Right ventricle myocardium inferior (tissue), 1 donor: ENCODE measurements around the gene PARD3. TPM values are rescaled to one million over a fixed set of nuclear protein-coding genes. Genes with fewer than 3 reads are reported as not detected.
"Not testable (repeated sequence)": the region's sequence is repeated elsewhere in the genome, so short reads cannot be mapped to it uniquely, and the experiment has no call there.

Source experiments
- ATAC-seq: fragments of 200-7000 bp; cut with Tn5 transposase; one replicate; pipeline ENCODE4 v1.9.1; 2020; ENCODE audit warnings: mild to moderate bottlenecking, moderate library complexity
- DNase-seq: peaks from one replicate; pipeline ENCODE4 v3.0.0; 2021; ENCODE audit errors: missing footprints
- intact Hi-C: fragments of 100-400 bp; cut with DNase I; formaldehyde crosslinking; loops from one replicate; pipeline ENCODE4 v1.11.0; 2022
- total RNA-seq: library from RNA; stranded (reverse); fragmentation: NEBNext Ultra II Directional; extraction: Animal tissue kit (Norgen Biotek cat#: 25700); gene quantifications from one replicate; pipeline ENCODE4 v1.2.1, GENCODE V29; 2021
- donor health status: DM: no; HTN: yes; CAD: no; lungs with severe emphysema.

The PARD3 gene
- total RNA-seq, 1 donor from 2014 or later: 34.6 TPM

DNA sequence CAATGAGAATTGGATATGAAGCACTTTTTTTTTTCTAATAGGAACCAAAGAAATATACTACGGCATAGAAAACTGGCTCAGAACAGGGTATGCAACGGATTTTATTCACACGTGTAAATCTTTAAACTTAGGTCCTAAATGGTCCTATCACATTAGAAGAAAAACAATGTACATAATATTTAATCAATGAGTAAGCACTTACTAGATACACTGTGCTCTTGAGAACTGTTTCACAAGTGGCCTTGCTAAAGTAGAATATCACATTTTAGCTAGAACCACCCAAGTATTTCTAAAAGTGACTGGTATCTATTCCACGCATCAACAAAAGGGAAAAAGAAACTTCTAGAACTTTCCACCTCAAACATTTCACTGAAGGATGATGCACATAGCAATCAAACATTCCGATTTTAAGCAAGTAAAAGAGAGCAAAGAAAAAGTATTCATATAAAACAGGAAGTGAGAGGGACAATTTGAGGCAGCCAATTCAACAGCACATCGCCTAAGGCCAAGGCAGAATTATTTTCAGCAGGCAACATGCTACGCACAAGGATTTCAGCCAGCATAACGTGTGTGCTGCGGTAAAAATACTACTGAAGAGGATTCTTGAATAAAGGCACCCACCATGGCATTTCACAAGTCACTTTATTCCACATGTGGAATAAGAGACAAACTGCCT is 55.8 kb downstream of the PARD3 start:
- ATAC-seq (peak; percentile 49), DNase-seq (no peak)
- intact Hi-C loops: no loop called here

DNA sequence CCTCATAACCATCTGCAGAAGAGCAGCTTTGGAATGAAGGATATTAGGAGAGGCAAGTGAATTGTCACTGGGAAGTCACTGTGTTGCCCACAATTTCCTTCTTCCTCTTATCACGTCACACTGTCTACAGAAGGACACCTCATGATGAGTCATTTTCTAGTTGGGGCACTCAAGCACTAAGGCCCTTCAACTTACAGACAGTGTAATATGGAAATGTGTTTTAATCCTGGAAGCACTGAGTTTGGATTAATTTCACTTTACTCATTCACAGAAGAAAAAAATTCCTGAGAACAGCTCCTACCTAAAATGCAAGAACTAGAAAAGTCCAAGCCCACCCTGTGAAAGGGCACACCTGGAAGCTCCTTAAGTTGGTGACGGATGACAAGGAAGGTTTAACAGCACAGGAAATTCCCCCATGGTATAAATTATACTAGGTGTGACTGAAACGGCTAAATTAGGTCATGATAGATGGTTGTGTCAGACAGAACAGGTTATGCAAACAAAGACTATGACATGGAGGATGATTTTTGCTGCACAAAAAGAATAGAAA is 56.6 kb downstream of the PARD3 start:
- DNase-seq (no peak), ATAC-seq (no peak)
- intact Hi-C loops: no loop called here

DNA sequence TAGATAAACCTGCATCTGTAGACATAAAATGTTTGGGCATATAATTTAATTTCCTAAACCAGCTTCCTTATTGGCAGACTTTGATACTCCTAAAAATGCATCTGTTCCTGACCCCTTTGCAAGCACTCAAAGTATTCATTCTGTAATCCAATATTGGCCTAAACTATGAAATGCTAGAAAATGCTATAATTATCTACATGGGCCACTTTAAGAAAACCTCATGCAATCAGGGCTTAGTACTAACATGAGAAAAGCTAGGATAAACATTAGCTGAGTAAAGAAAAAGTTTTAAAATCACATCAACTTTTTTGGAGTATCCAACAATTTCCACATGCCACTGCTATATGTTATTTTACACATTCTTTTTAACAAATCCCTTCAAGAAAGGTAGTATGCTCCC is 57.2 kb downstream of the PARD3 start:
- intact Hi-C loops: no loop called here
- ATAC-seq (no peak), DNase-seq (no peak)

DNA sequence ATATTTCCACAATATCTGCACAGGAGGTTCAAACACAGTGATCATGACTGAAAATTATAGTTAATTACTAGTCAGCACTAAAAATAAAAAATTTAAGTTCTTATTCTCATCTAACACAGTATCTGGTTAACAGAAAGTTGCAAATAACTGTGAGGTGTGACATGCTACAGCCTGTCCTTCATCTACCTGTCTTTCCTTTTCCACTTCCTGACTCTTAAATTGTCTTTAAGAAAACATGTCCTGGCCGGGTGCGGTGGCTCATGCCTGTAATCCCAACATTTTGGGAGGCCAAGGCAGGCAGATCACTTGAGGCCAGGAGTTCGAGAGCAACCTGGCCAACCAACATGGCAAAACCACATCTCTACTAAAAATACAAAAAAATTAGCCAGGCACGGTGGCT is 57.9 kb downstream of the PARD3 start:
- not testable (repeated sequence) for DNase-seq, ATAC-seq

DNA sequence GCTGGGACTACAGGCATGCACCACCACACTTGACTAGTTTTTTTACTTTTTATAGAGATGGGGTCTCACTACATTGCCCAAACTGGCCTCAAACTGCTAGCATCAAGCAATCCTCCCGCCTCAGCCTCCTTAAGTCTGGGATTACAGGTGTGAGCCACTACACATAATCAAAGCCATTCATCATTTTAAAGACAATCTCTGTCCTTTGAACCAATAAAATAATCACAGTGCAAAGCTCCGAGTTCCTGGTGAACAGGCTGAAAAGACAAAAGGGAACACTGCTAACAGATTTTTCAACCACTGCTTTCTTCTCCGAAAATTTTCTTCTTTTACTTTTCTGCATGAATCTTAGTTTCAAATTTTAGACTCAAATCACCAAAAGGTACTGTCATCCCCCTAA is 58.5 kb downstream of the PARD3 start:
- intact Hi-C loops: no loop called here

More for the DNA sequence above, 57.9 kb downstream of the PARD3 start:
- intact Hi-C loops: not testable (repeated sequence)

DNA sequence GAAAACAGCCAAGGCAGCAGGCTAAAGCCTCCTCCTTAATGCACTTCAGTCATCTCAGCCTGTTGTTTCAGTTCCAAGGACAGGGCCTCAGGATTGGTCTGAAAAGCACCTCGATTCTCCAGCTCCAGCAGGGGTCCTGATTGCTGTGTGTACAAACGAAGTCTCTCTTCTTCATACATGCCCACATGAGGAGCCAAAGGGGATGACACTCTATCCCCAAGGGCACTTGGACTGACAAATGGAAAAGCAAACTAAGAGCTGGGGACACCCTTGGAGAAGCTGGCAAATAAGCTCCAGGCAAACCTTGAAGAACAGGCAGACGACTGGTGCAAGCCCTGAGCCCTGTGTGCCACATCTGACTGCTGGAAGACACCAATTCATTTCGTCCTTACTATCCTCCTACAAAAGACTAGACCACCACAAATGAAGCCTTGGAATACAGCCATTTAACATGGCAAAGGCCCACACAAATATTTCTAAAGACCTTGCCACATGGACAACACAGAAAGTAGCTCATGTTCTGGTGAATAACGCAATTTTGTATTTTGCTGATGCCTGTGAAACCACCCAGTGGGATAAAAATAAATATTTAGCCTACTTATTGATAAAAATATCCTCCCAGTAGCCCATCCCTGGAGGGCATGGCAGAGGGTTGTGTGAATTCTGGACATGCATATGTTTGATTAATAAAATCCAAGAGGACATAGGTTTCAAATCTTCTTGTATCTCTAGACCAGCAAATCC is 61.9 kb downstream of the PARD3 start:
- ATAC-seq (no peak), DNase-seq (no peak)
- intact Hi-C loops: no loop called here

More for the DNA sequence above, 58.5 kb downstream of the PARD3 start:
- DNase-seq: no peak
- no peak for ATAC-seq

DNA sequence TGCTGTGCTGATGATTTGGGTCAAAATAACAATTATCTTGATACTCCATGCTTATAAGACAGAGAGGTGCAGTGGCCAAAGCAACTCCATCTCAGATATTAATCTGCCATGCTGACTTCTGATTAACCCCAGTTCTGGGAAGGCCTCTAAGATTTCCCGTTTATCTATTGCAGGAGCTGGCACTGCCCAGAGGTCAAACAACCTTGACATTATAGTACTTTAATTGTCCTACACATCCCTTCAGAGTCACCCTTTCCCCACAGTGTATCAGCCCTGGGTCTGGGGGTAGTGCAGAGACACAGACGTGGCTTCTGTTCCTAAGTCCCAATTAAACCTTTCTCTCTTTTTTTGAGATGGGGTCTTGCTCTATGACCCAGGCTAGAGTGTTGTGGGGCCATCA is 63.8 kb downstream of the PARD3 start:
- DNase-seq (no peak), ATAC-seq (no peak)
- intact Hi-C loops: no loop called here

DNA sequence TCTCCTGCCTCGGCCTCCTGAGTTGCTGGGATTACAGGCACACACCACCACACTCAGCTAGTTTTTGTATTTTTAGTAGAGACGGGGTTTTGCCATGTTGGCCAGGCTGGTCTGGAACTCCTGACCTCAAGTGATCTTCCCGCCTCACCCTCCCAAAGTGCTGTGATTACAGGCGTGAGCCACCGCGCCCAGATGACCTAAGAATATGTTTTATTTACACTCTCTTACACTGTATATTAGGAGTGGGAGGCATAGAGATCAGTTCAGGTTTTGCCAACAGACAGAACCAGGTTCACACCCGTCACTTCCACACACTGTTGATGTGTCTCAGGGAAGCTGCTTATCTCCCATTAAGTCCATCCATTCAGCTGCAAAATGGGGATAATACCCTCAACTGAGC is 64.3 kb downstream of the PARD3 start:
- intact Hi-C loops, DNase-seq, ATAC-seq: not testable (repeated sequence)

DNA sequence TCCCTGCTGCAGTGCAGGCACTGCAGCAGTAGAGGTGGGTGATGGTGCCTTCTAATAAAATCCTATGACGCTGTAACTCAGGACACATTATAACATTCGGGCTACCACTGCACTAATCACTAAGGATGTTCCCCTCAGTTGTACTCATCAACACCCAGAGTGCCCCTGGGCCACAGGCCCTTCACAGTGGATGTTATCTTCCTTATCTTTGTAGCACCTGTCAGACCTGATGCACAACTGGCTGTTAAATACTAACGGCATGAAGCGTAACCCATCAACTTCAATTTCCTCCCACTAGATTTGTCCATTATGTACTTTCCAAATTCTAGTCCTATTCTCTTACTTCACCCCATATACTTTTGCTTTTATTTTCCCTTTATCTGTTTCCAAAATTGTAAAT is 66.3 kb downstream of the PARD3 start:
- ATAC-seq (no peak), DNase-seq (no peak)
- intact Hi-C loops: no loop called here

DNA sequence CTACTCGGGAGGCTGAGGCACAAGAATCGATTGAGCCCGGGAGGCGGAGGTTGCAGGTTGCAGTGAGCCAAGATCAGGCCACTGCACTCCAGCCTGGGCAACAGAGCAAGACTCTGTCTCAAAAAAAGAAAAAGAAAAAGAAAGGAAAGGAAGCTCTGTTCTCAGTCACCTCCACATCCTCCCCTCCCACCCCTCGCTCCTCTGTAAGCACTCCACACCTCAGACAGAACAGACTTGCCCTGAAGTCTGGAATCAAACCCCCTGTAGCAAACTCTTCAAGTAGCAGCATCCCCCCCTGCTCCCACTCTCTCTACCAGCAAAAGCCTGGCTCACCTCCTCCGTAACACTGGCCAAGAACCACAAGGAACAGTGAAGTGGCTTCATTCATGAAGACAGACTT is 66.7 kb downstream of the PARD3 start:
- intact Hi-C loops: no loop called here
- ATAC-seq (no peak), DNase-seq (no peak)

DNA sequence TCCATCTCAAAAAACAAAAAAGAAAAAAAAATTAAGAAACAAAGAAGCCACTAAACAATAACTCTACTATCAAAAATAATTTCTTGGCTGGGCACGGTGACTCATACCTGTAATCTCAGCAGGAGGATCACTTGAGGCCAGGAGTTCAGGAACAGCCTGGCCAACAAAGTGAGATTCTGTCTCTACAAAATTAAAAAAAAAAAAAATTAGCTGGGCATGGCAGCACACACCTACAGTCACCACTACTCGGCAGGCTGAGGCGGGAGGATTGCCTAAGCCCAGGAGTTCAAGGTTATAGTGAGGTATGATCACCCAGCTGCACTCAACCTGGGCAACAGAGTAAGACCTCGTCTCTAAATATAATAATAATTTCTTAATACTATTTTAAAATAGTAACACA is 69.0 kb downstream of the PARD3 start:
- ATAC-seq (no peak), DNase-seq (no peak)
- intact Hi-C loops: no loop called here

DNA sequence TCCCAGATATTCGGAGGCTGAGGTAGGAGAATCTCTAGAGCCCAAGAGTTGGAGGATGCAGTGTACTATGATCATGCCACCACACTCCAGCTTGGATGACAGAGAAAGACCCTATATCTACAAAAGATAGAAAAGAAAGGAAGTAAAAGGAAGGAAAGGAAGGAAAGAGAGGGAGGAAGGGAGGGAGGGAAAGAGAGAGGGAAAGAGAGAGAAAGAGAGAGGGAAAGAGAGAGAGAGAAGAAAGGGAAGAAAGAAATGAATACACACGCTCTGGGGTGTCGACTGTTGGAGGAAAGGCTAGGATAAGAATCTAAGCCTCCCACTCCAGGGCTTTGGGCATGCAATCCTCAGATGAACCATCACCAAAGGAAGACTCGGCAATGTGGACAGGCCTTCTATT is 69.9 kb downstream of the PARD3 start:
- ATAC-seq (no peak), DNase-seq (no peak)
- intact Hi-C loops: no loop called here

DNA sequence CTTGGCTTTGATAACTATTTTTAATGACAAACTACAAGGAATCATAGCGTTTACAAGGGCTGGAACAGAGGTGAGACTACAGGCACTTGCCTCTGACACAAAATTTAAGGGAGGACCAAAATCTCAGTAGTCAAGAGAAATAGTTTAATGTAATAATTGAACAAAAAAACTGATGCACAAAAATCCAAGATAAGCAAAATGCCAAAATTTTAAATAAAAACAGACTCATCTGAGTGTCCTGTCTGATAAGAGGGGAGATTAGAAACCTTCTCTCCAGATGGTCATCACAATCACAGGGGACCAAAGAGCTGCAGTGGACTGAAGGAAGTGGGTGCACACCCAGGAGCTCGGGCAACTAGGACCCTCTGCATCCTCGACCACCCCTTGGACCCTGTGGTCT is 70.5 kb downstream of the PARD3 start:
- DNase-seq: no peak
- ATAC-seq: no peak
- intact Hi-C loops: no loop called here

DNA sequence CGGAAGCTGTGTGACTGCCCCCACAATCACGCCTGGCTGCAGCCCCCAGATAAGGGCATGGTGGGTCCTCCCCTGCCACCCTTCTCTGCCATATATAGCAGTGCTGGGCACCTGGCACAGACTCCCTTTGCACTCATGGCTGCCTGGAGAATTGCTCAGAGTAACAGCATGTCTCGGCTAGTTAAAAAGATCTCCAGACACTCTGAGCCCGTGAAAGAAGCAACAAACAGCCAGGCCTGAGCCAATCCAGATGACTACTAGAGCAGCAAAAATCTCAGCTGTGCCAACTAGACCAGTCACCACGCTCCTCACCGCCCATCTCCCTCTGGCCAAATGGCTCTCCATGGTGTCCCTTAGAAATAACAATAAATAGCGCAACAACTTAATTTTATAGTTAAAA is 71.3 kb downstream of the PARD3 start:
- ATAC-seq (peak; percentile 91), DNase-seq (no peak)
- intact Hi-C loops: loop anchor here (2.0 kb wide), 1 partner anchor 17 kb away; no protein-coding TSS in a partner anchor

DNA sequence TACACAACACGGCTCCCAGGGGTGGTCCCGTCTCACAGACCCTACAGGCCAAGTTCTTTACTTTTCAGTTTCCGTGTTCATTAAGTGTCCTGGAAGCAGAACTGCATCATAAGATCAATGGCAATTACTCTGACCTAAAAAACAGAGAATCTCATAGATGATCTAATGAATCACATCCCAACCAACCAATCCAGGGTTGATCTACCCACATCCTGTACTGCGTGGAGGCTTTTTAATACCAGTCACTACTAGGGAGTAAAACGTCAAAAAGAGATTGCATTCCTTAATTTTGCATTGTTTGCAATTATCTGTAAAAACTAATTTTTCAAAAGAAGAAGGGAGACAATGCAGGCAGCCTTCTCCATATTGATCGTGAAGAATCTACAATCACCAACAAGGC is 72.6 kb downstream of the PARD3 start:
- intact Hi-C loops: loop anchor here (2.0 kb wide), 1 partner anchor 16 kb away; no protein-coding TSS in a partner anchor
- no peak for ATAC-seq
- no peak for DNase-seq

DNA sequence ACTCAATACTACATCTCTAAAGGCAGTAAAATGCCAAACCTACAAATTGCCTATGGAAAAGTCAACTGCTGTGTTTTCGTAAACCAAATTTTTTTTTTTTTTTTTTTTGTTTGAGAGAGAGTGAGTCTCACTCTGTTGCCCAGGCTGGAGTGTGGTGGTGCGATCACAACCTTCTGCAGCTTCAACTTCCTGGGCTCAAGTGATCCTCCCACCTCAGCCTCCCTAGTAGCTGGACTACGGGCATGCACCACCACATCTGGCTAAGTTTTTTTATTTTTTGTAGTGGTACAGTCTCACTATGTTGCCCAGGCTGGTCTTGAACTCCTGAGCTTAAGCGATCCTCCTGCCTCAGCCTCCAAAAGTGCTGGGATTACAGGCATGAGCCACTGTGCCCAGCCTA is 74.0 kb downstream of the PARD3 start:
- ATAC-seq, intact Hi-C loops, DNase-seq: not testable (repeated sequence)

DNA sequence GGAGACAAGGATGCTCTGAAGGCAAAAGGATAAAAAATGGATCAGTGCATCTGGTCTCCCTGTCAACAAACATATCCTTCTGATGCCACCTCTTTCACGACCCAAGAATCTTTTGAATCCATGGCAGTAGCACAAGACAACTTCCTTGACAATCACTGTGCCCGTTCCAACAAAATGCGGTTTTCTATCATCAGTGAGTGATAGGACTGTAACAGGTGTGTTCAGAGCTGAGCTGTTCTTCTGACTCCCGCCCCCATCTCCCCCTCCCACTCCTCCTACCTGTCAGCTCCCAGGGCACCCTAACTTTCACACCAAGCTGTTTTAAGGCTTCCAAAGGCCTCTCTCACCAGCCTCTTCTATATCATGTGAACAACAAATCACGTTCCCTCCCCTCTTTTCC is 74.8 kb downstream of the PARD3 start:
- intact Hi-C loops: no loop called here
- ATAC-seq (no peak), DNase-seq (no peak)

DNA sequence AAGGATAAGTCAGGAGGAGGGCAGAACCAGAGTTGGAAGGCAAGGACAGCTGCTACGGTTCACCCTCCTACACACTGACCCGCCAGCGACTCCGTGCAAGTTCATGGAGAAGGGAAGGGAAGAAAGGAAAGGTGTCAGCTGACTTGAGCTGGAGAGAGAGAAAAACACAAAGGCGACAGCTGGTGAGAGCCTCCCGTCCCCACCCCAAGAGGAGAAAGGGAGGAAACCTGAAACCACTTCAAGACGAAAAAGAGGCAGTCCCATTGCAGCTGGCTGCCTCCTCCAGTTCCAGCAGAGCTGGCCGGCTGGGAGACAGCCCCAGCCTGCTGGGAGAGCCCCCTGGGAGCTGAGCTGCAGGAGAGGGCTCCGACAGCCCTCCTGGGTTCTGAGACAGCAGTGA is 75.2 kb downstream of the PARD3 start:
- peak; percentile 72 for DNase-seq
- intact Hi-C loops: no loop called here
- ATAC-seq: peak; percentile 74

DNA sequence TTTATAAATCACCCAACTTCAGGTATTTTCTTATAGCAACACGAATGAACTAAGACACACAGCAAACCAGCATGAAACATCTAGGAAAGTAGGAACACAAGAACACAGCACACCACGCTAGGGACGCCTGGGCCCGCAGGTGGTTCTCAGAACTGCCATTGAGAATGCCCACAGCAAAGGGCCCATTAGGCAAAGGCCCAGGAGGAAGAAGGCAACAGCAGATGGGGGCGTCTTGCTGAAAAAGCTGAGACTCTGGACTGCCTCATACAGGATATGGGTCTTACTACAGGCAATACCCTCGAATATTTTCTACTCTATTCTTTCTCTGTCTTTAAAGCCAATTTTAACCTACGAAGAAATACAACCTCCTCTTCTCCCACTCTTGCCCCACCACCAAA is 77.3 kb downstream of the PARD3 start:
- intact Hi-C loops: no loop called here
- ATAC-seq: no peak
- DNase-seq: no peak
